Measurements from ENCODE around the gene PGAP2. TPM values are rescaled to one million over a fixed set of nuclear protein-coding genes. Genes with fewer than 3 reads are reported as not detected.

Gene PGAP2
- total RNA-seq, 1 experiment from 2014 or later: 37.4 TPM

GRCh38 chr11:3835751-3836150, 27.4 kb downstream of the PGAP2 start:
- TF ChIP-seq, protein P1, sequence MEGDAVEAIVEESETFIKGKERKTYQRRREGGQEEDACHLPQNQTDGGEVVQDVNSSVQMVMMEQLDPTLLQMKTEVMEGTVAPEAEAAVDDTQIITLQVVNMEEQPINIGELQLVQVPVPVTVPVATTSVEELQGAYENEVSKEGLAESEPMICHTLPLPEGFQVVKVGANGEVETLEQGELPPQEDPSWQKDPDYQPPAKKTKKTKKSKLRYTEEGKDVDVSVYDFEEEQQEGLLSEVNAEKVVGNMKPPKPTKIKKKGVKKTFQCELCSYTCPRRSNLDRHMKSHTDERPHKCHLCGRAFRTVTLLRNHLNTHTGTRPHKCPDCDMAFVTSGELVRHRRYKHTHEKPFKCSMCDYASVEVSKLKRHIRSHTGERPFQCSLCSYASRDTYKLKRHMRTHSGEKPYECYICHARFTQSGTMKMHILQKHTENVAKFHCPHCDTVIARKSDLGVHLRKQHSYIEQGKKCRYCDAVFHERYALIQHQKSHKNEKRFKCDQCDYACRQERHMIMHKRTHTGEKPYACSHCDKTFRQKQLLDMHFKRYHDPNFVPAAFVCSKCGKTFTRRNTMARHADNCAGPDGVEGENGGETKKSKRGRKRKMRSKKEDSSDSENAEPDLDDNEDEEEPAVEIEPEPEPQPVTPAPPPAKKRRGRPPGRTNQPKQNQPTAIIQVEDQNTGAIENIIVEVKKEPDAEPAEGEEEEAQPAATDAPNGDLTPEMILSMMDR (conservative IDR thresholded peaks at IDR 0.05): no peak
- peak overlapping the region in 2 of 3 experiments; percentile 59 to 65; a peak in 2 of 7 replicates for H3K27ac Mint-ChIP-seq
- H4K20me1 ChIP-seq (ENCODE audit: control insufficient read depth, insufficient read depth, insufficient read length): peaks cover 6% of the 10 kb centered on the region

More at GRCh38 chr11:3835751-3836150, 27.4 kb downstream of the PGAP2 start:
- H3K9ac ChIP-seq (ENCODE audit: extremely low read depth, insufficient read length, low read length): no peak overlapping the region
- no peak overlapping the region for H3K23ac ChIP-seq (ENCODE audit: insufficient read length, low read depth, low read length)
- H2BK20ac ChIP-seq (ENCODE audit: low read depth, low read length, poor library complexity, severe bottlenecking): no peak overlapping the region
- H4K8ac ChIP-seq (replicated peaks; ENCODE audit: insufficient read length, low read depth, low read length): no peak overlapping the region
- no peak overlapping the region for H4K5ac ChIP-seq (ENCODE audit: insufficient read length, low read depth, low read length)
- H2BK12ac ChIP-seq (ENCODE audit: insufficient read length, low read depth, low read length): no peak overlapping the region
- no CpG with 5 or more reads among the region's 4 CpGs for WGBS (ENCODE audit: extremely low coverage, insufficient read length, low lambda C conversion rate)
- H3T11ph ChIP-seq (ENCODE audit: low read length): no peak overlapping the region
- no peak overlapping the region for H3K4ac ChIP-seq (ENCODE audit: low read depth, low read length)
- no peak overlapping the region for H2BK5ac ChIP-seq (ENCODE audit: insufficient read length, low read length)
- peaks cover 14 to 26% (median 17%) of the 10 kb centered on the region in 3 experiments for H3K36me3 Mint-ChIP-seq (ENCODE audit: insufficient read depth in 1 of 3, low read depth in 3 of 3)
- no peak overlapping the region for H3K27ac ChIP-seq (ENCODE audit: insufficient read length, low read depth, low read length)
- H3K56ac ChIP-seq (ENCODE audit: insufficient read length, low read depth, low read length): no peak overlapping the region
- H2AFZ ChIP-seq (ENCODE audit: low read length): no peak overlapping the region
- no peak overlapping the region for H3K4me3 Mint-ChIP-seq
- H3K4me1 ChIP-seq (ENCODE audit: insufficient read depth, low read length): peaks cover 19% of the 10 kb centered on the region
- no peaks in the 10 kb centered on the region for H3K9me3 ChIP-seq (ENCODE audit: control insufficient read depth, low read depth, low read length)
- no peak overlapping the region for H2AK5ac ChIP-seq (ENCODE audit: insufficient read length, low read length)
- peaks cover 54% of the 10 kb centered on the region in 2 experiments for H3K4me1 Mint-ChIP-seq
- no peak overlapping the region for H3K18ac ChIP-seq (ENCODE audit: insufficient read length, low read depth, low read length)
- no peaks in the 10 kb centered on the region for H3K27me3 ChIP-seq (ENCODE audit: insufficient read depth, low read length)
- H2BK15ac ChIP-seq (ENCODE audit: low read depth, low read length): no peak overlapping the region
- H2BK120ac ChIP-seq (ENCODE audit: low read depth, low read length, poor library complexity, severe bottlenecking): no peak overlapping the region
- no peak overlapping the region for H4K91ac ChIP-seq (ENCODE audit: insufficient read length, low read depth, low read length)
- H3K27me3 Mint-ChIP-seq (ENCODE audit: low read depth): no peaks in the 10 kb centered on the region
- no peaks in the 10 kb centered on the region for H3K9me3 Mint-ChIP-seq
- H3K79me1 ChIP-seq (ENCODE audit: insufficient read depth, low read depth, low read length, poor library complexity, severe bottlenecking): no peaks in the 10 kb centered on the region
- no peak overlapping the region for H3K14ac ChIP-seq (ENCODE audit: insufficient read depth, low read length)
- H3K23me2 ChIP-seq (ENCODE audit: insufficient read length, low read depth, low read length, poor library complexity, severe bottlenecking): peaks cover 3% of the 10 kb centered on the region
- H3K4me2 ChIP-seq (ENCODE audit: insufficient read depth, insufficient read length, low read length): peak overlapping the region; percentile 18
- DNase-seq: no peak
- H3K79me2 ChIP-seq (ENCODE audit: insufficient read depth, low read length): peaks cover 2% of the 10 kb centered on the region; the same call in 1 of the 2 replicates
